ENCODE measurements around the gene GASK1A.
A peak's percentile ranks its signal among the peaks of the same experiment; 100 is the strongest.

GASK1A gene

GRCh38 chr3:42983927-42984326, 4.8 kb downstream of the GASK1A start:
- DNase-seq = no peak

- no peak for DNase-seq
Measured at GRCh38 chr3:42984701-42985100, 5.6 kb downstream of the GASK1A start.

- DNase-seq = no peak
Measured at GRCh38 chr3:42988097-42988496, 9.0 kb downstream of the GASK1A start.

- DNase-seq = no peak
Measured at GRCh38 chr3:42988566-42988965, 9.5 kb downstream of the GASK1A start.

- no peak for DNase-seq
Measured at GRCh38 chr3:42991341-42992315, 12.5 kb downstream of the GASK1A start.

GRCh38 chr3:42994595-42994994, 15.5 kb downstream of the GASK1A start:
- no peak for DNase-seq

GRCh38 chr3:42996021-42996420, 16.9 kb downstream of the GASK1A start:
- no peak for DNase-seq

GRCh38 chr3:42996633-42997075, 17.5 kb downstream of the GASK1A start:
- DNase-seq = no peak

- no peak for DNase-seq
Measured at GRCh38 chr3:42999212-42999611, 20.1 kb downstream of the GASK1A start.

GRCh38 chr3:42999632-43000031, 20.5 kb downstream of the GASK1A start:
- no peak for DNase-seq

- no peak for DNase-seq
Measured at GRCh38 chr3:43000387-43000786, 21.3 kb downstream of the GASK1A start.

GRCh38 chr3:43001094-43001553, 22.0 kb downstream of the GASK1A start:
- no peak for DNase-seq

GRCh38 chr3:43001556-43002121, 22.5 kb downstream of the GASK1A start:
- no peak for DNase-seq

GRCh38 chr3:43004282-43004681, 25.2 kb downstream of the GASK1A start:
- DNase-seq = no peak

- no peak for DNase-seq
Measured at GRCh38 chr3:43005253-43005652, 26.1 kb downstream of the GASK1A start.

GRCh38 chr3:43005981-43006380, 26.9 kb downstream of the GASK1A start:
- DNase-seq = no peak

GRCh38 chr3:43006825-43007224, 27.7 kb downstream of the GASK1A start:
- no peak for DNase-seq

- DNase-seq = no peak
Measured at GRCh38 chr3:43009547-43009946, 30.4 kb downstream of the GASK1A start.

GRCh38 chr3:43010638-43011037, 31.5 kb downstream of the GASK1A start:
- DNase-seq = no peak

GRCh38 chr3:43011638-43012037, 32.5 kb downstream of the GASK1A start:
- DNase-seq = peak; percentile 44

GRCh38 chr3:43012174-43012573, 33.1 kb downstream of the GASK1A start:
- peak; percentile 34 for DNase-seq

- no peak for DNase-seq
Measured at GRCh38 chr3:43013256-43013655, 34.1 kb downstream of the GASK1A start.

GRCh38 chr3:43013743-43014155, 34.6 kb downstream of the GASK1A start:
- peak; percentile 67 for DNase-seq

GRCh38 chr3:43014241-43014640, 35.1 kb downstream of the GASK1A start:
- no peak for DNase-seq
